NCI-H2081 treated with DMSO at 0.1 percent for 48 hours (cell line): ENCODE data around the gene FYCO1.

ENCODE experiments used
- DNase-seq: peaks from one replicate; lab custom pipeline; 2025; lab: John Stamatoyannopoulos, UW

The FYCO1 gene

DNA sequence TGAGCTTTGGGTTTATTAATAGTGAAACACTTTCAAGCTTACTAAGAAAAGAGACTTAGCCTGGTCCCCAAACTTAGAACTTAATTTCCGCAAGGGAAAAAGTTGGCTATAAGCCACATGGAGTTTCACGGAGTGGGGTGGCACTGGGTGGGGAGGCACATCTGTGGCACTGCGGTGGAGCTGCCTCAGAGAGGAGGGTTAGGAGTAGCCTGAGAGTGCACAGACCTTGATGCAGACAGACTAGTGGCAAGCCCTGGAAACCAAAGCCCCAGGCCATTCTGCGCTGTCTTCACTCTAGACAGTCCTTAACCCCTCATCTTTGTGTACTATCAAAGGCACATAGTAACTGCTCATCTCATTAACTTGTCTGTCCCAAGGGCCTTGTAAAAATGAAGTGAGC, 30.4 kb downstream of the FYCO1 start:
- no peak for DNase-seq

DNA sequence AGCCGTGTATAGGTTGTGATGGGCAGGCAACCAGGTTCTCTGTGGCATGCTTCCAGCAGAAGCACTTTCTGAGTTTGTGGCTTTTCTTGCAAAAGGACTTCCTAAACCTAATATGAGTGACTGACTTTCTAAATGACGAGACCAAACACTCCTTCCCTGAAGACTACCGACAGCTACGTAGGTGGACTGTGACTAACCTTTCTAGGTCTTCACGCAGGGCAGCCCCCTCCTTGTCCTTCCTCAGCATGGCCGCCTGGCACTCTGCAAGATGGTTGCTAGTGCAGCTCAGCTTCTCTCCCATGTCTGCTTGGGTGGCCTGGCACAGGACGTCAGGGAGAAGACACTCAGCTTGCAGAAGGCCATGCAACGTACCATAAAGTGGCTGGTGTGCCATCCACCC, 31.5 kb downstream of the FYCO1 start:
- no peak for DNase-seq

GRCh38 chr3:45962033-45962432, 33.6 kb downstream of the FYCO1 start:
- DNase-seq, result no peak

- DNase-seq, result no peak
Measured at GRCh38 chr3:45960289-45960688, 35.3 kb downstream of the FYCO1 start.

GRCh38 chr3:45959201-45959600, 36.4 kb downstream of the FYCO1 start:
- DNase-seq, result no peak

DNA sequence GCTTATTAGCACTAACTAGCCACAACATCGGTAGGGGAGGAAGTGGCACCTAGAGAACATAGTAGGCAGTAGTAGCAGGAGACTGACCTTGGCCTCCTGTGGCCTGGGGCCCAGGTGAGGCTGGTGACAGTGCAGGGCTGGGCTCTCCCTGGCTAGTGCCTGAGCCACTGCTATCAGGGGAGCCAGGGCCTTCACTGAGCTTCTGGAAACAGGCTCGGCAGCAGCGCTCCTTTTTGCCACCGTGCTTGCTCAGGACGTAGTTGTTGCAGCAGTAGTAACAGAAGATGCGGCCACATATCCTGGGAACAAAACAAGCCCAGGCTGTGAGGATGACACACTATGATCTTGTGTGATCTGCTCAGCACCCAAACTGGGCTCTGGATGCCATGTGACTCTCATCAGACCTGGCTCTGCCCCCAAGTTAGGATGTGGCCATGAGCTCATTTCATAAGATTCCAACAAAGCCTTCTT, 37.3 kb downstream of the FYCO1 start:
- no peak for DNase-seq

DNA sequence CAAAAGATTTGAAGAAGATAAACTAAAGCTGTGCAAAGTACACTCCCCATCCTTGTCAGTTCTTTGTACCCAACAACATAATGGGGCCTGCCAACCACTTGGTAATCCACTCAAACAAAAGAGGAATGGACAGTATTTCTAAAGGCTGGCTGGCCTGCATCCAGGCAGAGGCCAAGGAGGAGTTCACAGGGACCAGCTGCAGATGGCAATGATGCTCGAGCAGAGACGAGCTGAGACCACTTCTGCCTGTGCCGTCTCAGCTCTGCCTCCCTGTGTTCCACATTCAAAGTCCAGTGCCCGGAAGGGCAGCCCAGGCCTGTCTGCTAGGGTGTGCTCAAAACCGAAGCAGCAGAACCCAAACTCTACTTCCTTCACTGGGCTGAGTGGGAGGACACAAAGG, 38.0 kb downstream of the FYCO1 start:
- DNase-seq, result no peak

DNA sequence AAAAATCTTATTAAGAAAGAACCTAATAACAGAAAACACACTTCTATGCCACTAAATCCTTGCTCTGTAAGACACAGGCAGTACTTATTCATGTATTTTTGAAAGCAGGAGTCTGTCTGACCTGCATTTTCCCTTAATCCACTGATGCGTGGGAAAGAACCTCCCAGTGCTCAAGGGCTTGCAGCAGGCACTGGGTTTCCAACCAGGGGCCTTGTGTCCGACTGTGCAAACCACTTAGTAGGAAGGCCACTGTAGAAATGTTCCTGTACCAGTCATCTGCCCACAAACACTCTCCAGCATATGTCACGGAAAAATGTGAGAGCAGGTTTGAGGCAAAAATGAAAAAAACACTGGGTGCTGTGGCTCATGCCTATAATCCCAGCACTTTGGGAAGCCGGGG, 39.9 kb downstream of the FYCO1 start:
- no peak for DNase-seq

DNA sequence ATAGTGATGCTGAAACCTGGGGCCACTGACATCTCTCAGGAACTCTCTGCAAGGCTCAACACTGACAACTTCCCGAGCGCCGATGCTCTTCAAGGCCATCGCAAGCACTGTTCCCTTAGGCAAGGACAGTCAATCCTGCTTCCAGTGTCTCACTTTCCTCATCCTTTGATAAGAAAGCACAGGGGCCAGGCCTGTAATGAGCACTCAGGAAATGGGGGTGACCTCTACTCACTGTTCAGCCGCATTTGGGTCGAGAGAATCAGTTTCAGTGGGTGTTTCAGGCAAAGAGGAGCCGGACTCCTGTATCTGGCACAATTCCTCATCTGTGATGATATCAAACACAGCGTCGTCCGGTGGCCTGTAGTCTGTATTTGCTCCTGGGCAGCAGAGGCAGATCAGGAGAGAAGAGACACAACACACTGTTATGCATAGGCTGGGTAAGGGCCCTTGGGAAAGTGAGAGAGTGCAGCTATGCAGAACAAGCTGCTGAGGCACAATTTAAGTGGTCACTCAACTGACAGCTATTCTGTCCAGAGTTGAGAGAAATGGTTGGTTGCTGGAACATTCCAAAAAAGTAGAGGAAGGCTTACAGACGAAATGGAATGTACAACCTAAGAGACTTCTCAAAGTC, 40.5 kb downstream of the FYCO1 start:
- DNase-seq, result no peak

GRCh38 chr3:45954306-45954705, 41.3 kb downstream of the FYCO1 start:
- no peak for DNase-seq

DNA sequence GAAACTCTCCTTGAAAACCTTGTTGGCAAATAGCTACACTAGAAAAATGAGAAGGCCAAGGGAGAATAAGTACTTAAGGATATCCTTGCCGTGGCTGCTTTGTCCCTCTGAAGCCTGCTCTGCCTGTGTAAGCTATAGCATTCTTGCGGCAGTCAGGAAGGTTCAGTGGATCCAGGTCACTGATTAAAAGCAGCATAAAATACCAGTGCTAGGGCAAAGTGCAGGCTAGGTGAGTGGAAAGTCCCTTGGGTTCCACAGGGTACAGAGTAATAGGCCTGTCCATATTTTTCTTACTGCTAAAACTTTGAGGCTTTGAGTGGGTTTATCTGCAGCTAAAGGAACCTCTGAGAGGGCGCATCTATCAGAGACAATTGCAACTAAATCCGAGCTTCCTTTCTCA, 42.1 kb downstream of the FYCO1 start:
- DNase-seq, result no peak

DNA sequence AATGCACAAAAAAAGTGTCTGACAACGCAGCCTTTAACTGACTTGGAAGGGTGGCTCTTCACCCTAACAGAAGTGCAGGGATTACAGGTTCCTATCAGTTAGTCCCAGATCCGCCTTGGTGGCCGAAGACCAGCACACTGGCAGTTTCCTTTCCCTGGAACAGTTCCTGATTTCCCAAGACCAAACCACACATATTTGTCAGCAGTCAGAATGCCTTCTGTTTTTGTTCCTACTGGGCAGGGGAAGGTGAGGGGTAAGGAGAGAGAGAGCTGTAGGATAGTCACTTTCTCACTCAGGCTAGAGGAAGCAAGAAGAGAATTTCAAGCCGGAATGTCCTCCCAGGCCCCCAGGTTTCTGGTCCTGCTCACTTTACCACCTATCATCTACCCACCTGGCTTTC, 43.2 kb downstream of the FYCO1 start:
- no peak for DNase-seq

- no peak for DNase-seq
Measured at GRCh38 chr3:45951946-45952345, 43.7 kb downstream of the FYCO1 start.

- no peak for DNase-seq
Measured at GRCh38 chr3:45950686-45951600, 44.7 kb downstream of the FYCO1 start.

DNA sequence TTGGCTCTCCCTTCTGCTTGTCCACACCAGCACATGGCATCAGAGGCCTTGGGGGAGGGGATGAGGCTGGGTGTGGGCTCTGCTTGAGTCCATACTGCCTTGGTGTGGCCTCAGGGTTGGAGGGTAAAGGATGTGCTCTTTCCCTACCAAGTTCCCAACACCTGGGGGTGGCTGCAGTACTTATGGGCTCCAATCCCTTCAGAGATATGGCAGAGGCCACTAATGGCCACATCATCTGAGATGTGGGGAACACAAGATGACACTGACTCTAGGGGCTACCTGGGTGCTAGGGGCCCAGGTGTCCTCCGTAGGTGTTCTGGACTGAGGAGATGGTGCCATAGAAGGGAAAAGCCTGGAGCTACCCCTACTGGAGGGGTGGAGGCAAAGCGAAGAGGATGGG, 45.5 kb downstream of the FYCO1 start:
- no peak for DNase-seq

DNA sequence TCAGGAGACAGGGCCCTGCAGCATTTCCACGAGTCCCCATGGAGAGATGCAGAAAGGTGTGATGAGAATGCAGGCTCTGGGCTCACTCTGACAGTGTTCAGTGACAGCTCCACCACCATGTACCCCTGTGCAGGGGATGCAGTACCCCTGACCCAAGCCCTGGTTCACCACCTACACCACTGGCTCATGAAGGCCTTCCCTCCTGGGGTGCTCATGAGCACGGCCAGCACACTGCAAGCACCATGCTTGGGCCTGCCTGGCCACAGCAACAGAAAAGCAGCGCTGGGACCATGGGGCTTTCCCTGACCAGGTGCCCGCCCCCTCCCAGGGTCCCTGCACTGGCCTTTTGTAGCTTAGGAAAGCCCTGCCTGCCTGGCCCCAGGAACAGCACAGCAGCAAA, 46.2 kb downstream of the FYCO1 start:
- DNase-seq, result no peak

DNA sequence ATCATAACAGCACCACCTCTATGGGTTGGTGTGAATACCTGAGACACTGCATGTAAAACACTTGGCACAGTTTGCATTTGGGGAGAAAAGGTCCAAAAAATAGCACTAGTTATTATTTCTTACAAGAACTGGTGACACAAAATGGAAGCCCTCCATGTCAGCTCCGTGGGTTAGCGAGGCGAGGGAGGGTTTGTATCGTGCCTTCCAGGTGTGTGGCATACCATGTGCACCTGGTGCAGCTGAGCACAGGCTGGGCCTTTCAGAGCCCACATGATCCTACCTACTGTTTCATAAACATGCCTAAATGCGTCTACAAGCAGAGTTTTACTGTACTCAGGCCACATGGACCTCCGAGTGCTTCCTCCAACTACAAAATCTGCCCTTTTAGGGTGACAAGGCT, 46.7 kb downstream of the FYCO1 start:
- no peak for DNase-seq

DNA sequence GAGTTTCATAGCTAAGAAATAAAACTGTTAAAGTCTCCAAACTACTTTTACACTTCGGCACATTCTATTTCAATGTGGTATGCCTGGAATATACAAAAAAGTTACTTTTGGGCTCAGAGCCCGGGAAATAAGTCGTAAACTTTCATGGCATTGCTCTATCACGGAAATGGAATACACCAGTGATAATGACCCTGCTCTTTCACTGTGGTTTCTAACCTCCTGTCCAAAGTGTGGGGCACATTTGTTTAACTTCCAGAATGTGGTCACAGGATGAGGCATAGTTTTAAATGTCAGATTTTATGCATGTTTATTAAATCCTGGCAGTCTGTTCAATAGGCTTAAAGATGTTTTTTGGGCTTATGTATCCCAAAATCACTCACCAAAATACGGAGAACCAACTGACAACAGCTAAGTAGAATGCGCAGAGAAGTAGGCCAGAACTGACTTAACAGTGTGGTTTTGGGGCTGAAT, 47.3 kb downstream of the FYCO1 start:
- no peak for DNase-seq

GRCh38 chr3:45947361-45947760, 48.3 kb downstream of the FYCO1 start:
- DNase-seq, result no peak

DNA sequence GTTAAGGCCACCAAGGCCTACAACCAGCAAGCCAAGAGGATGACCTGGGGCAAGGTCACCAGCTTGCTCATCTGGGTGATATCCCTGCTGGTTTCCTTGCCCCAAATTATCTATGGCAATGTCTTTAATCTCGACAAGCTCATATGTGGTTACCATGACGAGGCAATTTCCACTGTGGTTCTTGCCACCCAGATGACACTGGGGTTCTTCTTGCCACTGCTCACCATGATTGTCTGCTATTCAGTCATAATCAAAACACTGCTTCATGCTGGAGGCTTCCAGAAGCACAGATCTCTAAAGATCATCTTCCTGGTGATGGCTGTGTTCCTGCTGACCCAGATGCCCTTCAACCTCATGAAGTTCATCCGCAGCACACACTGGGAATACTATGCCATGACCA, 48.7 kb downstream of the FYCO1 start:
- no peak for DNase-seq

DNA sequence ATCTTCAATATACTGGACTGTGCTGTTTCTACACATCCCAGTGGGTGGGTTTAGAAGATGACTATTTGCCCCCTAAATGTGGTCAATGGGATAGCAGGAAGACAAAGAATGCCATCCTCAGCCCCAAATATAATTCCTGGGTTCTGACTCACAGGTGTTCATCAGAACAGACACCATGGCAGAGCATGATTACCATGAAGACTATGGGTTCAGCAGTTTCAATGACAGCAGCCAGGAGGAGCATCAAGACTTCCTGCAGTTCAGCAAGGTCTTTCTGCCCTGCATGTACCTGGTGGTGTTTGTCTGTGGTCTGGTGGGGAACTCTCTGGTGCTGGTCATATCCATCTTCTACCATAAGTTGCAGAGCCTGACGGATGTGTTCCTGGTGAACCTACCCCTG, 49.3 kb downstream of the FYCO1 start:
- no peak for DNase-seq

- no peak for DNase-seq
Measured at GRCh38 chr3:45944830-45945620, 50.6 kb downstream of the FYCO1 start.
